Measurements from ENCODE around the gene SUPT5H. TPM values are rescaled to one million over a fixed set of nuclear protein-coding genes. Genes with fewer than 3 reads are reported as not detected.

Gene SUPT5H
- total and polyA plus RNA-seq, 12 donors: 56.2 to 149 (median 84.3) TPM

- Histone ChIP-seq H3K36me3 (peaks cover 6 to 26% (median 9%) of the 10 kb centered on the region in 9 donors), H3K27me3 (no peaks in the 10 kb centered on the region), H3K4me3 (peak overlapping the region in 9 of 10 donors; percentile 67 to 98 (median 86)), H3K9me3 (no peaks in the 10 kb centered on the region), H3K27ac (peak overlapping the region; percentile 94 to 100 (median 99)), H3K4me1 (peaks cover 15 to 64% (median 54%) of the 10 kb centered on the region in 9 donors)
- no peak for DNase-seq
- no peak for TF ChIP-seq CTCF (IDR thresholded peaks at IDR 0.05)
- WGBS, 2 donors: 55 to 60% methylated on average over 1 of the region's 1 CpG
- ATAC-seq: no peak
- intact Hi-C loops (cut with DNase I): loop anchor here in 6 of 10 donors (1.0 to 10.0 kb wide), 6 partner anchors 12 to 286 kb away; partner anchors contain the start of genes SAMD4B (in 3 of the 6), EID2B (in 1 of the 6) and PAK4 (in 1 of the 6)
These were observed 34.6 kb upstream of the SUPT5H start for GRCh38 chr19:39410831-39411080.

GRCh38 chr19:39411081-39411831 lies 34.1 kb upstream of the SUPT5H start:
- H3K4me1 ChIP-seq: peaks cover 11 to 63% (median 50%) of the 10 kb centered on the region in 9 donors
- WGBS, 2 donors: 17 to 22% methylated on average over 9 of the region's 9 CpGs
- H3K9me3 ChIP-seq: no peaks in the 10 kb centered on the region
- H3K27ac ChIP-seq: peak overlapping the region; percentile 94 to 100 (median 99)
- no peak for DNase-seq
- no peak for ATAC-seq
- H3K36me3 ChIP-seq: peaks cover 6 to 31% (median 9%) of the 10 kb centered on the region in 9 donors
- intact Hi-C loops (cut with DNase I): loop anchor here in 6 of 10 donors (1.0 to 10.0 kb wide), 6 partner anchors 13 to 286 kb away; partner anchors contain the start of genes SAMD4B (in 3 of the 6), EID2B (in 1 of the 6) and PAK4 (in 1 of the 6)
- no peak for TF ChIP-seq CTCF (IDR thresholded peaks at IDR 0.05)
- H3K27me3 ChIP-seq: no peaks in the 10 kb centered on the region
- peak overlapping the region in 8 of 10 donors; percentile 67 to 98 (median 90) for H3K4me3 ChIP-seq

GRCh38 chr19:39411832-39412099 lies 33.6 kb upstream of the SUPT5H start:
- peak; percentile 85 to 98 (median 94) for TF ChIP-seq CTCF (IDR thresholded peaks at IDR 0.05)
- Histone ChIP-seq H3K9me3 (no peaks in the 10 kb centered on the region), H3K4me1 (peaks cover 11 to 66% (median 51%) of the 10 kb centered on the region in 9 donors), H3K27ac (peak overlapping the region; percentile 94 to 100 (median 99)), H3K36me3 (peaks cover 6 to 35% (median 9%) of the 10 kb centered on the region in 9 donors), H3K4me3 (peak overlapping the region in 9 of 10 donors; percentile 67 to 98 (median 86)), H3K27me3 (no peaks in the 10 kb centered on the region)
- 0 to 1% methylated on average over 7 of the region's 7 CpGs for WGBS, 2 donors
- peak; percentile 19 to 56 (median 38) for ATAC-seq
- intact Hi-C loops (cut with DNase I): loop anchor here in 6 of 10 donors (1.0 to 10.0 kb wide), 7 partner anchors 13 to 287 kb away; partner anchors contain the start of genes SAMD4B (in 3 of the 6), EID2B (in 1 of the 6), PAK4 (in 1 of the 6) and SUPT5H (in 1 of the 6)
- DNase-seq: peak; percentile 90 to 92

GRCh38 chr19:39412100-39412866 lies 33.1 kb upstream of the SUPT5H start, which contains the start of gene PLEKHG2:
PLEKHG2 (plus strand) TSS chr19:39412669; CDS start chr19:39414087, 1,418 bp downstream.
- 0% methylated on average over 58 to 59 of the region's 60 CpGs for WGBS, 2 donors
- Histone ChIP-seq H3K27ac (peak within 1 kb of the TSS; percentile 94 to 100 (median 99)), H3K4me1 (peaks cover 11 to 71% (median 53%) of the 10 kb centered on the region in 9 donors), H3K36me3 (peaks cover 6 to 37% (median 9%) of the 10 kb centered on the region in 9 donors), H3K27me3 (no peaks in the 10 kb centered on the region), H3K9me3 (no peaks in the 10 kb centered on the region), H3K4me3 (peak within 1 kb of the TSS; percentile 66 to 98 (median 86))
- DNase-seq: peak; percentile 94 to 98
- intact Hi-C loops (cut with DNase I): loop anchor here in 5 of 10 donors (2.0 to 10.0 kb wide), 5 partner anchors 15 to 287 kb away; partner anchors contain the start of genes SAMD4B (in 3 of the 5), EID2B (in 1 of the 5), PAK4 (in 1 of the 5) and SUPT5H (in 1 of the 5)
- ATAC-seq: peak; percentile 57 to 74 (median 72)
- peak; percentile 68 to 93 (median 88) for TF ChIP-seq CTCF (IDR thresholded peaks at IDR 0.05)

Measured in heart right ventricle (tissue), 16 donors.